Central memory CD4-positive, alpha-beta T cell (primary cell): ENCODE measurements around the gene SVIL.
A peak's percentile ranks its signal among the peaks of the same experiment; 100 is the strongest.

Source experiments
- DNase-seq: peaks from one replicate; pipeline ENCODE4 v3.0.0; 2022
- total RNA-seq, 3 experiments: gene quantifications; one replicate each; lab custom pipeline; 2026; lab: John Stamatoyannopoulos, UW

SVIL gene, protein sequence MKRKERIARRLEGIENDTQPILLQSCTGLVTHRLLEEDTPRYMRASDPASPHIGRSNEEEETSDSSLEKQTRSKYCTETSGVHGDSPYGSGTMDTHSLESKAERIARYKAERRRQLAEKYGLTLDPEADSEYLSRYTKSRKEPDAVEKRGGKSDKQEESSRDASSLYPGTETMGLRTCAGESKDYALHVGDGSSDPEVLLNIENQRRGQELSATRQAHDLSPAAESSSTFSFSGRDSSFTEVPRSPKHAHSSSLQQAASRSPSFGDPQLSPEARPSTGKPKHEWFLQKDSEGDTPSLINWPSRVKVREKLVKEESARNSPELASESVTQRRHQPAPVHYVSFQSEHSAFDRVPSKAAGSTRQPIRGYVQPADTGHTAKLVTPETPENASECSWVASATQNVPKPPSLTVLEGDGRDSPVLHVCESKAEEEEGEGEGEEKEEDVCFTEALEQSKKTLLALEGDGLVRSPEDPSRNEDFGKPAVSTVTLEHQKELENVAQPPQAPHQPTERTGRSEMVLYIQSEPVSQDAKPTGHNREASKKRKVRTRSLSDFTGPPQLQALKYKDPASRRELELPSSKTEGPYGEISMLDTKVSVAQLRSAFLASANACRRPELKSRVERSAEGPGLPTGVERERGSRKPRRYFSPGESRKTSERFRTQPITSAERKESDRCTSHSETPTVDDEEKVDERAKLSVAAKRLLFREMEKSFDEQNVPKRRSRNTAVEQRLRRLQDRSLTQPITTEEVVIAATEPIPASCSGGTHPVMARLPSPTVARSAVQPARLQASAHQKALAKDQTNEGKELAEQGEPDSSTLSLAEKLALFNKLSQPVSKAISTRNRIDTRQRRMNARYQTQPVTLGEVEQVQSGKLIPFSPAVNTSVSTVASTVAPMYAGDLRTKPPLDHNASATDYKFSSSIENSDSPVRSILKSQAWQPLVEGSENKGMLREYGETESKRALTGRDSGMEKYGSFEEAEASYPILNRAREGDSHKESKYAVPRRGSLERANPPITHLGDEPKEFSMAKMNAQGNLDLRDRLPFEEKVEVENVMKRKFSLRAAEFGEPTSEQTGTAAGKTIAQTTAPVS (N-terminal part only)
- 31.8 to 85.3 (median 56.0) reads per million in 3 experiments for total RNA-seq

DNA sequence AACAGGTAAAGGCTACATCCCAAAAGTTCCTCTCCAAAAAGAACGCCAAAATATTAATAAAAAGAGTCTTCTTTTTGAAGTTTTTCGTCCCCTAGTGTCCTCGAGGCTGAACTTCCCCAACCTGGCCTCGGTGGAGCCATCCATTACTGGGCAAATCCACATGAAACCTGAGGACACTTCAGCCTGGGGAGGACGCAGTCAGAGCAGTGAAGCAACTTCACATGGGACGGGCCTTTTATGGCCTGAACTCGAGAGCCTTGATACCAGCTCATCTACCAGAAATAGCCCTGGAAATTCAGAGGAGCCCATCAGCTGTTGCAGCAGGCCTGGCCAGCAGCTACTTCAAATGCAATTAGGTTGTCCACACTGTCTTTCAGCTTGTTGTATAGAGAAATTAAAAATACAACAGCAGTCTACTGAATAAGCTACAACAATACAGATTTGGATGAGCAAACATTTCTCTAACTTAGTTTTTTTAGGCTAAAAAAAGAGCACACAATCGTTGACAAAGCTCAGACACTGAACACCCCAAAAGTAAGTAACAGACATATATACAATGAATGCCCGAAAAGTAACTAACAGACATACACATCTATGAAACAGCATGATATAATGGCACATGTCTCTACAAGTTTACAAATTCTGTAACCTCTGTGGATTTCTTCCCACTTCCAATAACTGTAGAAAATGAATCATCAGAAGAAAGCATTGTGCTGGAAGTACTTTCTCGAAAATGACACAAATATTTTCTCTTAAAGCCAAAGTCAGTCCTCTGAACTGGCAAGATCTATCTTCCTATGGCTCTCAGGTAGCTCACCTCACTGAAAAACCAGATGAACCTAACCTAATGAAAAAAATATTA is at the start of gene SVIL:
Gene SVIL (minus strand): TSS at position 208 of the 862 bp plus-strand sequence. CDS start 79,913 bp downstream, outside the sequence.
- no peak for DNase-seq

DNA sequence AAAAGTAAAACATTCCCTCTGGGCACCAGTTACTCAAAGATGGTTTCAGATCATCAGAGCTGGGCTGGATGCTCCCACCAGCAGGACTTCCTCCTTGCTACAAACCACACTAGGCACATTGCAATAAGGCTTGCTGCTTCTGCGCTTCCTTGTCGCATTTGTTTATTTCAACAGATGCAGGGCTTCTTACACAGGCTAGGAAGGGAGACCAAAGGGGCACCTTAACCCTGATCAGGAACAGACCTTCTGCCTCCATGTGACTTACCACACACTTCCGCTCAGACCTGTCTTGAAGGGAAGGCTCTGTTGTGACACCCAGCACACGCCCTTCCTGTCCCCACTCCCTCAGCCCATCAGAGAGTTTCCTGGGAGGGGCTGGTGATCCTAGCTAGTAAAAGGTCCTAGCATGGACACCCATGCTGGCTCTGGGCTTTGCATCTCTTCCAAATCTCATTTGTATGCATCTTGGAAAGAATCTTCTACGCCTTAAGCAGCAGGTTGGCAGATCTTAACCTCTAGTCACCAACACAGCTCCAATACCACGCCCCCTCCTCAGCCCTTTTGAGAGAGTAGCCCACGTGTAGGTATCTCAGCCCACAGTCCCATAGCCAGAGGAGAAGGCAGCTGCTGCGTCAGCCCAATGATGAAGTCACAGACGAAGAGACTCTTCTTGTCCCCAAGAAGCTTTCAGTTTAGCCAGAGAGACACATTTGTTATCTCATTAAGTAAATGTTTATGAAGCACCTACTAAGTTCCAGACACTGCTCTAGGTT is 47.1 kb upstream of the SVIL start:
- DNase-seq, result peak; percentile 87

DNA sequence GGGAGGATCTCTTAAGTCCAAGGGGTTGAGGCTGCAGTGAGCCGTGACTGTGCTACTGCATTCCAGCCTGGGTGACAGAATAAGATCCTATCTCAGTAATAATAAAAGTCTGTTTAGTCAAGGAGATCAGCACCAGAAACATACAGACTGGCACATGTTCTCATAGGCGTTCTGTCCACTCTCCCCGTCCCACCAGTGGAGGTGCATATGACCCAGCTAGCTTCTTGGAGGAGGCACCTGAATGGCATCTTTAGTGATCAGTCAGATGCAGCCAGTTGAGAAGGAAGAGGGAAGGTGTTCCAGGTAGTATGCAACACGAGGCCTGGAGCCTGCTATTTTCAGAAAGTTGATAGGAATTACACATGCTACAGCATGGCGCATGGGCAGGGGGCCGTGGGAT is 45.3 kb upstream of the SVIL start:
- DNase-seq, result no peak

DNA sequence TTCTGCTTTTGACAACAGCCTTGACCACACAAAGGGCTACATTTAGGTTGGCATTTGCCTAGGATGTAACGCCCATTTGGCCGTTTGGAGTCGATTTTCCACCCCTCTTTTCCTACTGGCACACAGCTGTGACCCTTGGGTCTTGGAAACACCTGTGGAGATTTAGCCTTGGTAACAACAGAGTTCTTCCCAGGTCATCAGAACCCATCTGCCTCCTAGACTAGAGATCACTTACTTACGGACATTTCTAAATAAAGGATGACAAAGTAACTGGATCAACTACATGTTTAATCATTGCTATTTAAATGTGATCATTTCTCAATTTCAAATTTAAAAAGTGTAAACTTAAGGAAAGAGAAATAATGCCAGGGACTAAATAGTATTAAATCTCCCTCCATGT is 42.0 kb upstream of the SVIL start:
- DNase-seq, result no peak

DNA sequence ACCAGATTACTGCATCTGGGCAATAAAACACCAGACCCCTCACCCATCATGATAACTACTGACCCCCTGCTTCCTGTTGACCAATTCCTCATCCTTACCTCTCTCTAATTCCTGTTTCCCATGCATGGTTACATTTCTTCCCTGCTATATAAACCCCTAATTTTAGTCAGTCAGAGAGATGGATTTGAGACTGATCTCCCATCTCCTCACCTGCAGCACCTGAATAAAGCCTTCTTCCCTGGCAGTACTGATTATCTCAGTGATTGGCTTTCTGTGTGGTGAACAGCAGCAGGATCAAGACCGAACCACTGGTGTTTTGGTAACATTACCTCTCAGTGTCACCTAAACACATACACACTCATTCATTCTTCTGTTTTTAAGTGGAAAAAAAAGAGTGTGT is 41.2 kb upstream of the SVIL start:
- no peak for DNase-seq

DNA sequence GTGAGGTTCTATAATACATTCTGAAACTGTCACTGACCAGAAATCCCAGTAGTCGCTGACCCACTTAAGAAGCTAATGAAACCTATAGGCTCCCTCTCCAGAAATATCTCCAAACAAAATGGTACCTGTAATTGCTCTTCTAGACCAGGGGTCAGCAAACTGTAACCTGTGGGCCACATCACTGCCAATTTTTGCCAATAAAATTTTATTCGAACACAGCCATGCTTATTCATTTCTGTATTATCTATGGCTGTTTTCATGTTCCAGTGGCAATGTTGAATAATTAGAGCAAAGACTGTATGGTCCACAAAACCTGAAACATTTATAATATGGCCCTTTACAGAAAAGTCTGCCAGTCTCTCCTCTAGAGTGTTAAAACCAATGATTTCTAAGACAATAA is 37.2 kb upstream of the SVIL start:
- DNase-seq, result no peak

DNA sequence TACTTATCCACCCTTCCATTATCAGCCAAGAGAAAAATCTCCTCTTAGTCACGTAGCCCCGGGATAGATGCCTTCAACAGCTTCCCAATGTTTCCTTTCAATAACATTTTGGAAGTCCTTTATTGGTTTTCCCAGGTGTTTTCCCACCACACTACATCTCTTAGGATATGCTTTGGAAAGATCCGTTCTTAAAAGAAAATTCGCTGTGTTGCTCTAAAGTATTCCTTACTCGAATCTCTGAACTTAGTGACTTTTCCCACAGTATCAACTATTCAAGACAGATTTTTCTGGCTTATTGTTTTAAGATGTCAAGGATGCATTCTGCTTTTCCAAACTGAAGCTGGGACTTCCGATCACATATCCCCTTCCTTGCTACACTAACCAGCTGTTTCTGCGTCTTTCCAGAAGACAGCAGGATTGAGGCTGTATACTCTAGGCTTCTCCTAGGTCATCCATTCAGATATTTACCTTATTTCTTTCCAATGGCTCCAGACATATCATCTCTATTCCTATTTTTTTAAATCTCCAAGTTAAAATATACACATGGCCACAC is 36.5 kb upstream of the SVIL start:
- no peak for DNase-seq

DNA sequence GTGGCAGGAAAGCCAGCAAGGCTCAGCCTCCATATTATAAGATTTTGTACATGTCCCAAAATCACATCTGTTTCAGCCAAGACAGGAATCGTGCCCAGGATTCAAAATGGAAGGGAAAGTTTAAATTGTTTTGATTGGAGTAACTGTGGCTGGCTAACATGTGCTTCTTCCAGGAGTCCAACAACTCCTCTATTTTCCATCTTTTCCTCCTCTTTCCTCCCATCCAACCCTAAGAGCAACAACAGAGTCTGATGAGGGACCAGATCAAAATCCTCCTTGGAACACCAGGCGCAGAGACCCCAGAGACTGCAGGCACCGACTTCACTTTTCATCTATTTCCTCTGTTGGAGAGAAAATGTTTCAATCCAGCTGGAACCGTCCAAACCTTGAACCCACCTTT is 36.0 kb upstream of the SVIL start:
- no peak for DNase-seq

DNA sequence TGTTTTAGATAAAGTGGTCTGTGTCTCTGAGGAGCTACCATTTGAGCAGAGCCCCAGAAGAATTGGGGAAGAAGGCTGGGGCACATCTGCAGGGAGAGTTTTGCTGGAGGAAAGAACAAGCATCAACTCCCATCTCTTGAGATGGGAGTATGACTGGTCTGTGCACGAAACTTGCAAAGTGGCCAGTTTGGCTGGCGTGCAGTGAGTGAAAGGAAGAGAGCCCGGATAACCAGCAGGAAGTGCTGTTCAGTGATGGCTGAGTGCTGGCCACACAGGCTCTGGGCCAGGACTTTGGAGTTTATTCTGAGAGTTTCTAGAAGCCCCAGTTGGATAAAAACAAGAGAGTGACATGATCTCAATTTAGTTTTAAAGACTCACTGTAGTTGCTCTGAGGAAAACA is 34.4 kb upstream of the SVIL start:
- DNase-seq, result no peak

DNA sequence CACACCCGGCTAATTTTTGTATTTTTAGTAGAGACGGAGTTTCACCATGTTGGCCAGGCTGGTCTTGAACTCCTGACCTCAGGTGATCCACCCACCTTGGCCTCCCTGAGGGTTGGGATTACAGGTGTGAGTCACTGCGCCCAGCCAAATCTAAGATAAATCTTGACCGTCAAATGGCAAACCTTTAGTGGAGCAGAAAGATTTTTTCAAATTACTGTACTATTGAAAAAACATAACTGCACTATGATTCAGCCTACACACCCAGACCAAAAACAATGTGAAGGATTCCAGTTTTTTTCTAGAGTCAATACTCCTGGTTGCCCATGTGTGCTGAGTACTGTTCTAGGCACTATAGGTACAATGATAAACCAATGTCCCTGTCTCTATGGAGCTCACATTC is 33.9 kb upstream of the SVIL start:
- DNase-seq, result no peak

DNA sequence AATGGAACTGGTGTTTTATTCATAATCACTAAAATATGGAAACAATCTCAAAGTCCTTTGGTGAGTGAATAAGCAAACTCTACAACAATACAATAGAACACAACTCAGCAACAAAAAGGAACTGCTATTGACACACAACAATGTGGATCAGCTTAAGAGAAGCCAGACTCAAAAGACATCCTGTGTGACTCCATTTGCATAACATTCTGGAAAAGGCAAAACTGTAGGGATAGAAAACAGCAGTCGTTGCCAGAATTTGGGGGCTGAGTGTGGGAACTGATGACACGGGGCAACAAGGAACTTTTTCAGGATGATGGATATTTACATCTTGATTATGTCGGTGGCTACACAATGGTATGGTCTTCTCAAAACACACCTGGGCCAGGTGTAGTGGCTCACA is 32.4 kb upstream of the SVIL start:
- no peak for DNase-seq

DNA sequence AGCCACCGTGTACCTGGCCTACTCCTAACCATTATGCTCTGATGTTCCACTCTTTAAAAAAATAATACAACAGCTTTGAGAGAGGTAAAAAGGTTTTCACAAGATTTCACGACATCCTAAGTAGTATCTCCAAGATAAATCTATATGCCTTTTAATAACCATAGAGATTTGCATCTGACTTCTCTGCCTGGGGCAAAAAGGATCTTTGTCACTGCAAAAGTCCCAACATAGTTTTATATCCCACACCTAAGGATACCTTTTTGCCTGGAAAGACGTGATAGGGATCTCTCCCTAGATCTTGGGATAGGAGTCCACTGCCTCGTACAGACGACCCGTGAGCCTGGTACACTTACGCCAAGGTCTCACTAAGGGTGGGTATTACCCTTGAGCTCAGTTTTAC is 31.4 kb upstream of the SVIL start:
- no peak for DNase-seq

DNA sequence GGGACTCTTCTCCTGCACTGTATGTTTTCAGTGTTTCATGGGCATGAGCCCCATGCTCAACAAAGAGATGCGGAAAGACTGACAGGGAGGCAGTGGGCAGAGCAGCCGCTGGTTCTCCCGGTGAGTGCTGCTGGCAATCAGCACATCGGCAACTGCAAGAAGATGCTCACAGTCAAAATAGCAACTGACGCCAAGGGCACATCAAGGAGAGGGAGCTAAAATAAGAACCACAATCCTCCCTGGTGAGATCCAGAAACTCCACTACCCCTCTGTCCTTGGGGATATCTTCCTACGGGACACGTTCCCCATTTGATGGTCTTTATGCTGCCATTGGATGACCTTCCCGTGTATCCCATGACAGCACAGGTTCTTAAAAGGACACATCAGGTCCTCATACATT is 28.9 kb upstream of the SVIL start:
- no peak for DNase-seq

DNA sequence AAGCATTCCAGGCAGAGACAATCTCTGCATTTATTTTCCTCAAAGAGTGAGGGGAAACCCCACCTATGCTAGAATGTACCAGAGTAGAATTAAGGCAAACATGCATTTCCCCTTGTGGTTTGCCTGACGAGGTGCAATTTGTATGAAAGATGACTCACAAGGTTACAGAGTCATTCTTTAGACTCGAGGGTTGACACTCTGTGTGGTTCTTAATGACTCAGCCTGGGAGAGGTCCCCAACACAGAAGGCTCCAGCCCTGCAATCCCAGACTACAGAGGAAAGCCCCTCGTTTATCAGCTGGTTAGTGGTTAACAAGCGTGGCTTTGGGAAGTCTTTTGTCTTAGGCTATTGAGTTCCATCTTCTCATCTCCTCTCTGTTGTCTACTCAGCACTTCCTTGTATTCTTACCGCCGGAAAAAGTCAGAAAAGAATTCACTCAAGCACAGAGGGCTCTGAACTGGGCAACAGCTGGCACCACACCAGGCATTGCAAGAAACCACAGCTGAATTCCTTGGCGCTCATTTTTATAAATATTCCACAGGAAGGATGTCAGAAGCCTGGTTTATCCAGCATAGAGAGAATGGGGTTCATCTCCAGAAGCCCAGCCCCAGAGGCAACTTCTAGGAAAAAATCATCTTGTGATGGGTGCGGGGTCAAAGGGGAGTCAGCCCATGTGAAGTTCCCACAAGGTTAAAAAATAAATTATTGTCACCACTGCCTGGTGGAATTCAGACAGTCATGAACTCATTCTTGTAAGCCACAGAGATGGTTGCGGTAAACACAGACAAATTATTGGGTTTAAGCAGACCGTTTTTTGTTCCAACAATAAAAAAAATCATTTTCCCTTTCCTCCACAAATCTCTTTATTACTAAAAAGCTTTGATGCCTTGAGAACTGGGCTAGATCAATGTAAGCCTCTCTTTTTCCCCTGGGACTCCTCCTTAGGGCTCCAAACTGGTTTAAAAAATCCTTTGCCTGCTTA is 24.5 kb upstream of the SVIL start:
- peak; percentile 83 for DNase-seq

DNA sequence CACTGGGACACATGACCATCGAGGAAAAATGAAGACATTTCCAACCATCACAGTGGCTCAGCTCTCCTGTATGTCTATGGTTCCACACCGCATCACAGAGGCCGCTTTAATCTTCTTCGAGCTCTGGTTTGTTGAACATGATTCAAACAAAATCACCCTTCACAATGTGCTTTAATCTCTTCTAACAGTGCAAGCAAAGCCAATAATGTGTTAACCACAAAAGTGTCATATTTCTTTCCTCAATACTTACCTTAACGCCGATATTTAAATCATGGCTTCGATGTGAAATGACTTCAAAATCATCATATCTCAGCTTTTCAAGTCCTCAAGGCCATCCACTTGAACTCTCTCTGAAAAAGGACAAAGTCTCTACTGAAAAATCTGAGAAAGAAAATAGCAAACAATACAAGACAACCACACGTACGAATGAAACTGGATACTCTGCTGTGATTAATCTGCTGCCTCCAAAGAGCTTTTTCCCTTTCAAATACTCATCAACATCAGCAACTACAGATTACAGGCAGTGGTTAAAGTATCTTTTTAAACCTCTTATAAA is 23.0 kb upstream of the SVIL start:
- peak; percentile 39 for DNase-seq

DNA sequence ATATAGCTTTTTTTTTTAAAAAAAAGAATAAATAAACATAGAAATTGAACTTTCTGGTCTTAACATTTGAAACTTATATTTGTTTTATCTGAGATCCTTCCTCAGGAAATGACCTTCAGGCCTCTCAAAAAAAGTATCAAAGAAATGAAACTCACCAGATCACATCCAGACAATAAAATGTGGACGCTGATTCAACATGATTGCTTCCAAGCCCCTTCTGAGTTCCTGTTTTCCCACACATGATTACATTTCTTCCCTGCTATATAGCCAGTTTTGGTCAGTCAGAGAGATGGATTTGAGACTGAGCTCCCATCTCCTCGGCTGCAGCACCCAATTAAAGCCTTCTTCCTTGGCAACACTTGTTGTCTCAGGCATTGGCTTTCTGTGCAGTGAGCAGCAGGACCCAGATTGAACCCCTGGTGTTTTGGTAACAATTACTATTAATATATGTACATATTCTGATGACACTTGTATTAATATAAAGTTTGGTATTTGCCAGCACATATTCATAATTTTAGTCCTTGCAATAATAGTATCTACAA is 21.8 kb upstream of the SVIL start:
- DNase-seq, result no peak

DNA sequence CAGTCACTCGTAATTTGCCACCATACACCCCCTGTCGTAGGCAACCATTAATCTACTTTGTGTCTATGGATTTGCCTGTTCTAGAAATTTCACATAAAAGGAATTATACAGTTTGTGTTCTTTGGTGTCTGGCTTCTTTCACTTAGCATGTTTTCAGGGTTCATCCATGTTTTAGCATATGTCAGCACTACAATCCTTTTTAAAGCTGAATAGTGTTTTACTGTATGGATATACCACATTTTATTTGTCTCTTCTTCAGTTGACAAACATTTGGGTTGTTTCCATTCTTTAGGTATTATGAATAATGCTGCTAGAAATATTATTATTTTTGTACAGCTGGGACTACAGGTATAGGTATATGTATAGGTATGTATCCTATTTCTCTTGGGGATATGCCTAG is 17.4 kb upstream of the SVIL start:
- DNase-seq, result no peak

DNA sequence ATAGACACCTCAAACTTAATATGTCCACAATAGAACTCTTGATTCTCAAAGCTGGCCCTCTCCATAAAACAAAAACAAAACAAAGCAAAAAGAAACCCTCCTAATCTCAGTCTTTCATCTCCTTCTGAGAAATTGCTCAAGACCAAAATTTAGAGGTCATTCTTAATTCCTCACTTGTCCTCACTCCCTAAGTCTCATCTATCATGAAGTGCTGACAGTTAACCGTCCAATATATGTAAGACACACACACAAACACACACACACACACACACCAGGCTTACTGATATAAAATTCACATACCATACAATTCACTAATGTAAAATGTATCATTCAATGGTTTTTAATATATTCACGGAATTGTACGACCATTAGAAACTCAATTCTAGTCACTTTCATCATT is 17.0 kb upstream of the SVIL start:
- DNase-seq, result no peak

DNA sequence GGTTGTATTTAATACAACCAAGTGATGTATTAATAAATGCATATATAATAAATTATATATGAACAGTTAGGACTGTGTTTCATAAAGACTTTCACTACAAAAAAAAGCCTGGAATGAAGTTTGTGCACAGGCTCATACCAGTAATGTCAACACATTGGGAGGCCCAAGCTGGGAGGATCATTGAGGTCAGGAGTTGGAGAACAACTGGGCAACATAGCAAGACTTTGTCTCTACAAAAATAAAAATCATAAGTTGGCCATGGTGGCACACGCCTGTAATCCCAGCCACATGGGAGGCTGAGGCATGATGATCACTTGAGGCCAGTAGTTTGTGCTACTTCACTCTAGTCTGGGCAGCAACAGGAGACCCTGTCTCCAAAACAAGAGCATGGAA is 15.8 kb upstream of the SVIL start:
- DNase-seq, result no peak
